Dedifferentiated amniotic fluid mesenchymal stem cell (primary cell): Measurements from ENCODE around the gene SLC35F3.

Source experiments
- DNase-seq: peaks from one replicate; pipeline ENCODE4 v3.0.0-alpha.2; 2016; ENCODE audit errors: extremely low spot score

SLC35F3 gene

GRCh38 chr1:234368320-234369032 is 464.0 kb downstream of the SLC35F3 start:
- no peak for DNase-seq

- no peak for DNase-seq
Observed at GRCh38 chr1:234369033-234369430, 464.6 kb downstream of the SLC35F3 start.

DNA sequence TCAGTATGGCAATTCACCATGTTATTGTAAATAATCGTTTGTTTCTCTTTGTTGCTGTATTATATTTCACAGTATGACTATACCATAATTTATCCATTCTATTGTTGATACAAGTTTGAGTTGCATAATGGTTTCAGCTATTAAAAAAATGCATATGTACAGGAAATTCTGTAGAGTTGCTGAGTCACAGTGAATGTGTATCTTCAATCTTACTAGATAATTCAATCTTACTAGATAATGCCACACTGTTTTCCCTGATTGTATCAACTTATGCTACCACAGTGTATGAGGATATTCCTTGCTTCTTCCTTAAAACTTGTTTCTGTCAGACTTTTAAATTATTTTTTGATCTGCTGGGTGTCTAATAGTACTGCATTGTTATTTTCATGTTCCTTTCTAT is 465.3 kb downstream of the SLC35F3 start:
- DNase-seq = no peak

DNA sequence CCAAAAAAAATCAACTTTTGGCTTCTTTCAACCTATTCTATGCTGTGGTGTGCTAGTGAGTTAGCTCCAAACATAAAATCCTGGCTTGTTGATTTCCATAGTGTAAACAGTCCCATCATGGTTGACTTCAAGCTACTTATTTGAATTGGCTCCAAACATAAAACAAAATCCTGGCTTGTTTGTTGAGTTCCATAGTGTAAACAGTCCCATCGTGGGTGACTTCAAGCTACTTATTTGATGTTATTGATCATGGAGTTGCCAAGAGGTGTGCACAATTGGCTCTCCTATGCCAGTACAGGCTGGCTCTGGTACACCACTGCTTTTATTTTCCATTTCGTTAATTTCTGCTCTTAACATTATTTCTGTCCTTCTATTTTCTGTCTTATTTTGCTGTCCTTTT is 466.9 kb downstream of the SLC35F3 start:
- DNase-seq = no peak

GRCh38 chr1:234372011-234372757 is 467.7 kb downstream of the SLC35F3 start:
- DNase-seq = no peak

- DNase-seq = peak; percentile 96
Observed at GRCh38 chr1:234373064-234373958, 468.8 kb downstream of the SLC35F3 start, which contains the start of gene COA6. Gene COA6 (plus strand): TSS chr1:234373456. CDS start chr1:234373467, 11 bp downstream.

DNA sequence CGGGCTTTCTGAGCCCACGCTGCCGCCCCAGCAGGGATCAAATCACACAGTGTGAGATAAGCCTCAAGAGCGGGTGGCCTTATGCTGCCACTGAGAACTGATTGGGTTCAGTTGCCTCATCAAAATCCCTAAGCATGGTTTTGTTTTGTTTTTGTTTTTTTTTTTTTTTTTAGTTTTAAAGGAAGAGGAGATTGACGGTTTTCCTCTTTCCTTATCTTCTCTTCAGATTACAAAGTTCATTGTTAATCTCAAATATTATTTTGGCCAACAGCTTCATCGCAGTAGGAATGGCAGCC is 469.4 kb downstream of the SLC35F3 start:
- no peak for DNase-seq
